Suprapubic skin (tissue), 4 donors: ENCODE measurements around the gene INHBA. TPM values are rescaled to one million over a fixed set of nuclear protein-coding genes. Genes with fewer than 3 reads are reported as not detected.

ENCODE experiments used
- DNase-seq, 2 donors: peaks; one replicate each; pipeline ENCODE4 v3.0.0-alpha.2; 2019; ENCODE audit warnings: low spot score in 2 of 2
- H3K27ac ChIP-seq: fragments of 200-600 bp; sonication (generic); one replicate; pipeline ENCODE4 v1.5.1; 2019
- H3K27me3 ChIP-seq: fragments of 200-600 bp; sonication (generic); one replicate; pipeline ENCODE4 v1.5.1; 2019
- H3K36me3 ChIP-seq: fragments of 200-600 bp; sonication (generic); one replicate; pipeline ENCODE4 v1.5.1; 2019
- H3K4me1 ChIP-seq: fragments of 200-600 bp; sonication (generic); one replicate; pipeline ENCODE4 v1.5.1; 2019
- H3K4me3 ChIP-seq: fragments of 200-600 bp; sonication (generic); one replicate; pipeline ENCODE4 v1.5.1; 2019; ENCODE audit warnings: mild to moderate bottlenecking
- H3K9me3 ChIP-seq: fragments of 200-600 bp; sonication (generic); one replicate; pipeline ENCODE4 v1.5.1; 2019
- CTCF ChIP-seq, 2 donors: fragments of 200-600 bp in 1 of 2; fragments of 450-650 bp in 1 of 2; sonication (generic) in 1 of 2; IDR thresholded peaks; one replicate each; pipeline ENCODE4 v1.5.1; 2016 to 2019; ENCODE audit warnings: antibody characterized with exemption in 2 of 2, mild to moderate bottlenecking in 1 of 2, moderate library complexity in 1 of 2
- EP300 ChIP-seq: sonication (generic); formaldehyde crosslinking; IDR thresholded peaks from one replicate; pipeline ENCODE4 v1.6.1; 2017; ENCODE audit warnings: antibody characterized with exemption
- POLR2A ChIP-seq, 2 donors: fragments of 450-650 bp; IDR thresholded peaks; one replicate each; pipeline ENCODE4 v1.6.1; 2017; ENCODE audit warnings: antibody characterized with exemption in 2 of 2, mild to moderate bottlenecking in 2 of 2, moderate library complexity in 2 of 2
- POLR2AphosphoS5 ChIP-seq, 3 donors: sonication (generic); formaldehyde crosslinking; IDR thresholded peaks; one replicate each; pipeline ENCODE4 v1.6.1; 2017; ENCODE audit warnings: antibody characterized with exemption in 3 of 3
- WGBS: methylation state at CpG from one replicate; pipeline ENCODE4 v1.1.5; 2018; 5-methylcytosine and 5-hydroxymethylcytosine counted together
- total RNA-seq, 4 donors: library from RNA; depleted of rRNA; stranded (reverse); fragments of >200 nt; gene quantifications; one replicate each; pipeline ENCODE4 v1.1.0, GENCODE V29; 2016

INHBA gene
- total RNA-seq, 4 donors from 2014 or later, result 0.87 to 3.7 (median 1.4) TPM

GRCh38 chr7:41674505-41675023 lies 28.3 kb downstream of the INHBA start:
- no peak for DNase-seq
- H3K36me3 ChIP-seq, result no peaks in the 10 kb centered on the region
- no peaks in the 10 kb centered on the region for H3K4me1 ChIP-seq
- H3K27ac ChIP-seq, result no peak overlapping the region
- H3K27me3 ChIP-seq, result no peaks in the 10 kb centered on the region
- no peak for TF ChIP-seq POLR2A (IDR thresholded peaks at IDR 0.05)
- no peak for TF ChIP-seq CTCF (IDR thresholded peaks at IDR 0.05)
- TF ChIP-seq POLR2AphosphoS5 (IDR thresholded peaks at IDR 0.05), result no peak
- no peak for TF ChIP-seq EP300
- H3K9me3 ChIP-seq, result no peaks in the 10 kb centered on the region
- 67% methylated on average over 4 of the region's 4 CpGs for WGBS
- no peak overlapping the region for H3K4me3 ChIP-seq

- no peak for TF ChIP-seq POLR2A (IDR thresholded peaks at IDR 0.05)
- TF ChIP-seq POLR2AphosphoS5 (IDR thresholded peaks at IDR 0.05), result no peak
- TF ChIP-seq EP300, result no peak
- no peak for TF ChIP-seq CTCF (IDR thresholded peaks at IDR 0.05)
- Histone ChIP-seq H3K4me1 (no peaks in the 10 kb centered on the region), H3K4me3 (no peak overlapping the region), H3K9me3 (no peaks in the 10 kb centered on the region), H3K36me3 (no peaks in the 10 kb centered on the region), H3K27ac (no peak overlapping the region), H3K27me3 (no peaks in the 10 kb centered on the region)
- no peak for DNase-seq
These were observed 41.3 kb downstream of the INHBA start for GRCh38 chr7:41661596-41661995.

- H3K9me3 ChIP-seq, result no peaks in the 10 kb centered on the region
- H3K27me3 ChIP-seq, result no peaks in the 10 kb centered on the region
- no peak for DNase-seq
- 88% methylated on average over 3 of the region's 3 CpGs for WGBS
- no peaks in the 10 kb centered on the region for H3K36me3 ChIP-seq
- no peak overlapping the region for H3K4me3 ChIP-seq
- H3K4me1 ChIP-seq, result no peaks in the 10 kb centered on the region
- H3K27ac ChIP-seq, result no peak overlapping the region
- no peak for TF ChIP-seq CTCF (IDR thresholded peaks at IDR 0.05)
- TF ChIP-seq POLR2A (IDR thresholded peaks at IDR 0.05), result no peak
- no peak for TF ChIP-seq EP300
- TF ChIP-seq POLR2AphosphoS5 (IDR thresholded peaks at IDR 0.05), result no peak
These were observed 43.4 kb downstream of the INHBA start for GRCh38 chr7:41659539-41659938.

GRCh38 chr7:41656366-41656765 lies 46.5 kb downstream of the INHBA start:
- H3K36me3 ChIP-seq, result no peaks in the 10 kb centered on the region
- H3K4me1 ChIP-seq, result no peaks in the 10 kb centered on the region
- 20% methylated on average over 4 of the region's 4 CpGs for WGBS
- H3K27me3 ChIP-seq, result no peaks in the 10 kb centered on the region
- TF ChIP-seq POLR2A (IDR thresholded peaks at IDR 0.05) (no peak), EP300 (no peak), POLR2AphosphoS5 (IDR thresholded peaks at IDR 0.05) (no peak), CTCF (IDR thresholded peaks at IDR 0.05) (no peak)
- no peak overlapping the region for H3K27ac ChIP-seq
- H3K4me3 ChIP-seq, result no peak overlapping the region
- H3K9me3 ChIP-seq, result no peaks in the 10 kb centered on the region
- no peak for DNase-seq

GRCh38 chr7:41655426-41655825 lies 47.5 kb downstream of the INHBA start:
- no peak overlapping the region for H3K4me3 ChIP-seq
- H3K9me3 ChIP-seq, result no peaks in the 10 kb centered on the region
- no peaks in the 10 kb centered on the region for H3K27me3 ChIP-seq
- 40% methylated on average over 2 of the region's 2 CpGs for WGBS
- no peaks in the 10 kb centered on the region for H3K36me3 ChIP-seq
- no peak overlapping the region for H3K27ac ChIP-seq
- TF ChIP-seq POLR2A (IDR thresholded peaks at IDR 0.05) (no peak), EP300 (no peak), POLR2AphosphoS5 (IDR thresholded peaks at IDR 0.05) (no peak), CTCF (IDR thresholded peaks at IDR 0.05) (no peak)
- no peaks in the 10 kb centered on the region for H3K4me1 ChIP-seq
- no peak for DNase-seq
